ENCODE measurements around the gene NLRC4. TPM values are rescaled to one million over a fixed set of nuclear protein-coding genes. Genes with fewer than 3 reads are reported as not detected.

NLRC4 gene
- polyA plus RNA-seq, 1 experiment: not detected

DNA sequence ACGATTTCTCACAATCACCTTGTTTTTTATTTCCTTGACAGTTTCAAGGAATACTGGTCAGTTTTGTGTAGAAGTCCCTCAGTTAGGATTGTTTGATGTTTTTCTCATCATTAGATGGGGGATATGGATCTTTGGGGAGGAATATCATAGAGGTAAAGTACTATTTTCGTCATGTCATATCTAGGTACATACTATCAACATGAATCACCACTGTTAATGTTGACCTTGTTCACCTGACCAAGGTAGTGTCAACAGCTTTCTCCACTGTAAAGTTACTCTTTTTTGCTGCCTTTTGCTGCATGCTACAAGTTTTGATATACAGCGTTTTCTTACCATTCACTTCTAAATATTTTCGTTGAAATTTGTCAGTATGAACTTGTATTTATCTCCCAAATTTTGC is 32.7 kb downstream of the NLRC4 start:
- no peak for DNase-seq (ENCODE audit: low read depth)
- Histone ChIP-seq H3K36me3 (ENCODE audit: control insufficient read depth, insufficient read depth, low read length) (no peaks in the 10 kb centered on the region), H3K27me3 (ENCODE audit: control insufficient read depth, insufficient read depth, low read length) (no peaks in the 10 kb centered on the region), H3K4me3 (ENCODE audit: low read depth, low read length) (no peak overlapping the region)
- TF ChIP-seq CTCF (IDR thresholded peaks at IDR 0.05; ENCODE audit: insufficient read depth, low read depth, low read length): no peak
- ChIA-PET CTCF (no interaction called here), POLR2A (no interaction called here)

- no peak for DNase-seq (ENCODE audit: low read depth)
- POLR2A ChIA-PET: no interaction called here
- no peak for TF ChIP-seq CTCF (IDR thresholded peaks at IDR 0.05; ENCODE audit: insufficient read depth, low read depth, low read length)
- Histone ChIP-seq H3K4me3 (ENCODE audit: low read depth, low read length) (no peak overlapping the region), H3K27me3 (ENCODE audit: control insufficient read depth, insufficient read depth, low read length) (no peaks in the 10 kb centered on the region), H3K36me3 (ENCODE audit: control insufficient read depth, insufficient read depth, low read length) (peaks cover 1% of the 10 kb centered on the region; the same call in 1 of the 2 replicates)
- CTCF ChIA-PET: no interaction called here
Measured at GRCh38 chr2:32229635-32230034, 35.1 kb downstream of the NLRC4 start.

- TF ChIP-seq CTCF (IDR thresholded peaks at IDR 0.05; ENCODE audit: insufficient read depth, low read depth, low read length): no peak
- Histone ChIP-seq H3K4me3 (ENCODE audit: low read depth, low read length) (no peak overlapping the region), H3K27me3 (ENCODE audit: control insufficient read depth, insufficient read depth, low read length) (no peaks in the 10 kb centered on the region), H3K36me3 (ENCODE audit: control insufficient read depth, insufficient read depth, low read length) (peaks cover 1% of the 10 kb centered on the region; the same call in 1 of the 2 replicates)
- no peak for DNase-seq (ENCODE audit: low read depth)
- ChIA-PET POLR2A (no interaction called here), CTCF (no interaction called here)
Measured at GRCh38 chr2:32228181-32228580, 36.5 kb downstream of the NLRC4 start.

DNA sequence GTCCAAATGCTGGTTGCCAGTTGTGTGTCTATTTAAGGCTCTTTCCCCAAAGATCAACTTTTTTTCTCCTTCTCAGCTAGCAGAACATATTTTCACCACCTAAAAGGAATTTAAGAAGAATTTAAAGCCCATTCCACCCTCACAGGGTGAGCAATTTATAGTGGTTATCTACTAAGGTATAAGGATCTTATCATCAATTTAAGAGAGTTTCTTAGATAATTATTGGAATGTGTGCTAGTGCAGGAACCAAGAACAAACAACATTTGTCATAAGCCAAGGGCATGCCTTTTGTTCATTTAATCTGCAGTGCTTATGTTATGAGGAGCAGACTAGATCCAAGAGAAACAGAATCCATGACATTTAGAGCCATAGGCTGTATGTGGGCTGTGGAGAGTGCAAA is 37.2 kb downstream of the NLRC4 start:
- TF ChIP-seq CTCF (IDR thresholded peaks at IDR 0.05; ENCODE audit: insufficient read depth, low read depth, low read length): no peak
- CTCF ChIA-PET: no interaction called here
- no peaks in the 10 kb centered on the region for H3K27me3 ChIP-seq (ENCODE audit: control insufficient read depth, insufficient read depth, low read length)
- H3K4me3 ChIP-seq (ENCODE audit: low read depth, low read length): no peak overlapping the region
- peaks cover 3% of the 10 kb centered on the region for H3K36me3 ChIP-seq (ENCODE audit: control insufficient read depth, insufficient read depth, low read length)
- DNase-seq (ENCODE audit: low read depth): no peak
- POLR2A ChIA-PET: no interaction called here

DNA sequence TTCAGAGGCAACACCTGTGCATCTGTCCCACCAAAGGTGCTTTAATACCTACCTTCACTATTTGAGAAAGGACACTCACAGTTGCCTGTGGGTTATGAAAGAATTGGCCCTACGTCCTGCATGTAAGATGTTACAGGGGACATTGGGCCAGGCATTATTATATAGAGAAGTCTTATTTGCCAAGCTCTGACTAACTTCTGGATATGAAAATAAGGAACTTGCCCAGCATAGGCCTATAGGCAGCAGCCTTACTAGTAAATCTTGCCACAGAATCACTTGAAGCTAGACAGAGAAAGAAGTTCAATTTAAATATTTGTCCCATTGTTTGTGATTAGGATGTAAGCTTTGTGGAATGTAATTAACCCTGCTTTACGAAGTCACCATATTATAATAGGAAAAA is 41.7 kb downstream of the NLRC4 start:
- ChIA-PET POLR2A (no interaction called here), CTCF (no interaction called here)
- peaks cover 5% of the 10 kb centered on the region for H3K36me3 ChIP-seq (ENCODE audit: control insufficient read depth, insufficient read depth, low read length)
- H3K4me3 ChIP-seq (ENCODE audit: low read depth, low read length): no peak overlapping the region
- no peak for TF ChIP-seq CTCF (IDR thresholded peaks at IDR 0.05; ENCODE audit: insufficient read depth, low read depth, low read length)
- no peak for DNase-seq (ENCODE audit: low read depth)
- no peaks in the 10 kb centered on the region for H3K27me3 ChIP-seq (ENCODE audit: control insufficient read depth, insufficient read depth, low read length)

Data from BJ (cell line).